Astrocyte (in vitro differentiated cells and primary cell): ENCODE results near the gene ATP8A1. TPM values are rescaled to one million over a fixed set of nuclear protein-coding genes. Genes with fewer than 3 reads are reported as not detected.

Source experiments
- DNase-seq: peaks from one replicate; pipeline ENCODE4 v3.0.0-alpha.2; 2010; ENCODE audit warnings: low read depth
- FAIRE-seq: peaks from 2 replicates; lab custom pipeline; 2011; peaks lifted over from hg19 to GRCh38; lab: Jason Lieb, UNC
- H2AFZ ChIP-seq: 2 replicates; pipeline ENCODE4 v1.6.0; 2012; ENCODE audit warnings: low read depth, low read length, inconsistent platforms
- H3K27ac ChIP-seq: 2 replicates; pipeline ENCODE4 v1.5.1; 2011; ENCODE audit warnings: low read depth, low read length, inconsistent platforms
- H3K27me3 ChIP-seq: 2 replicates; pipeline ENCODE4 v1.6.0; 2011; ENCODE audit warnings: low read length, inconsistent platforms; ENCODE audit not compliant: insufficient read depth
- H3K36me3 ChIP-seq: 2 replicates; pipeline ENCODE4 v1.5.1; 2011; ENCODE audit warnings: low read length, inconsistent platforms; ENCODE audit not compliant: insufficient read depth
- H3K4me1 ChIP-seq: 2 replicates; pipeline ENCODE4 v1.5.1; 2011; ENCODE audit warnings: low read length, inconsistent platforms; ENCODE audit not compliant: insufficient read depth
- H3K4me2 ChIP-seq: 2 replicates; pipeline ENCODE4 v1.6.0; 2012; ENCODE audit warnings: low read length, inconsistent platforms
- H3K4me3 ChIP-seq: 2 replicates; pipeline ENCODE4 v1.5.1; 2011; ENCODE audit warnings: low read depth, mild to moderate bottlenecking, low read length, inconsistent platforms; ENCODE audit not compliant: insufficient read depth
- H3K79me2 ChIP-seq: 2 replicates; pipeline ENCODE4 v1.6.0; 2012; ENCODE audit warnings: mild to moderate bottlenecking, low read length, inconsistent platforms; ENCODE audit not compliant: insufficient read depth
- H3K9ac ChIP-seq: 2 replicates; pipeline ENCODE4 v1.6.0; 2012; ENCODE audit warnings: mild to moderate bottlenecking, low read length, inconsistent platforms
- H3K9me3 ChIP-seq: 2 replicates; pipeline ENCODE4 v1.5.1; 2012; ENCODE audit warnings: low read depth, mild to moderate bottlenecking, low read length, inconsistent platforms; ENCODE audit not compliant: insufficient read depth
- H4K20me1 ChIP-seq: 2 replicates; pipeline ENCODE4 v1.6.0; 2012; ENCODE audit warnings: low read length, inconsistent platforms; ENCODE audit not compliant: insufficient read depth
- H3K27ac Mint-ChIP-seq: one replicate; pipeline ENCODE4 v1.8.0; 2021; ENCODE audit warnings: mild to moderate bottlenecking, mixed read lengths; ENCODE audit not compliant: unreplicated experiment
- H3K27me3 Mint-ChIP-seq: one replicate; pipeline ENCODE4 v1.8.0; 2021; ENCODE audit warnings: low read depth, mixed read lengths; ENCODE audit not compliant: unreplicated experiment
- H3K36me3 Mint-ChIP-seq: one replicate; pipeline ENCODE4 v1.8.0; 2021; ENCODE audit warnings: low read depth, mixed read lengths; ENCODE audit not compliant: unreplicated experiment
- H3K4me1 Mint-ChIP-seq: one replicate; pipeline ENCODE4 v1.8.0; 2021; ENCODE audit warnings: low read depth, mixed read lengths; ENCODE audit not compliant: unreplicated experiment
- H3K4me3 Mint-ChIP-seq: one replicate; pipeline ENCODE4 v1.8.0; 2021; ENCODE audit warnings: mild to moderate bottlenecking, moderate library complexity, mixed read lengths; ENCODE audit not compliant: unreplicated experiment
- H3K9me3 Mint-ChIP-seq: one replicate; pipeline ENCODE4 v1.8.0; 2021; ENCODE audit warnings: mild to moderate bottlenecking, mixed read lengths; ENCODE audit not compliant: unreplicated experiment
- CTCF ChIP-seq: IDR thresholded peaks from 2 replicates; pipeline ENCODE4 v1.5.1; 2011; ENCODE audit warnings: low read depth, mild to moderate bottlenecking, inconsistent platforms, low read length, moderate library complexity; ENCODE audit not compliant: insufficient read depth
- EZH2 ChIP-seq: IDR thresholded peaks from 2 replicates; pipeline ENCODE4 v1.6.1; 2012; ENCODE audit warnings: mild to moderate bottlenecking, low read length, inconsistent platforms; ENCODE audit not compliant: insufficient read depth
- total RNA-seq: library from RNA; stranded (reverse); gene quantifications from 2 replicates; pipeline ENCODE4 v1.2.1, GENCODE V29; 2021

The ATP8A1 gene
- total RNA-seq, 1 donor from 2014 or later: 2.9 TPM

- H3K4me3 ChIP-seq: no peak overlapping the region
- no peaks in the 10 kb centered on the region for H3K79me2 ChIP-seq
- DNase-seq (no peak), FAIRE-seq (no peak)
- TF ChIP-seq CTCF (no peak), EZH2 (no peak)
- H3K27me3 ChIP-seq: no peaks in the 10 kb centered on the region
- peaks cover 1% of the 10 kb centered on the region for H3K9me3 Mint-ChIP-seq
- H3K4me3 Mint-ChIP-seq: peak overlapping the region; percentile 96
- no peaks in the 10 kb centered on the region for H3K36me3 ChIP-seq
- H4K20me1 ChIP-seq: no peaks in the 10 kb centered on the region
- peak overlapping the region; percentile 96 for H3K4me2 ChIP-seq
- H3K27me3 Mint-ChIP-seq: no peaks in the 10 kb centered on the region
- H3K27ac ChIP-seq: no peak overlapping the region
- no peak overlapping the region for H3K27ac Mint-ChIP-seq
- H3K9ac ChIP-seq: no peak overlapping the region
- peaks cover 25% of the 10 kb centered on the region for H3K4me1 Mint-ChIP-seq
- H3K36me3 Mint-ChIP-seq: no peaks in the 10 kb centered on the region
- H3K4me1 ChIP-seq: peaks cover 32% of the 10 kb centered on the region
- no peak overlapping the region for H2AFZ ChIP-seq
- H3K9me3 ChIP-seq: no peaks in the 10 kb centered on the region
Measured at GRCh38 chr4:42658261-42658660, 1.4 kb upstream of the ATP8A1 start.

GRCh38 chr4:42656679-42656943 is 294 bp downstream of the ATP8A1 start:
- peak overlapping the region; percentile 53 for H3K9ac ChIP-seq
- TF ChIP-seq EZH2 (peak; percentile 42), CTCF (no peak)
- H3K4me3 Mint-ChIP-seq: peak overlapping the region; percentile 89

GRCh38 chr4:42655921-42656678 is 805 bp downstream of the ATP8A1 start:
- no peak for DNase-seq
- no peak for FAIRE-seq

More at GRCh38 chr4:42656679-42656943, 294 bp downstream of the ATP8A1 start:
- H3K4me1 ChIP-seq: peaks cover 32% of the 10 kb centered on the region
- no peaks in the 10 kb centered on the region for H3K36me3 Mint-ChIP-seq
- peak overlapping the region; percentile 75 for H3K4me3 ChIP-seq
- peaks cover 25% of the 10 kb centered on the region for H3K4me1 Mint-ChIP-seq
- DNase-seq: no peak
- H3K36me3 ChIP-seq: no peaks in the 10 kb centered on the region
- no peaks in the 10 kb centered on the region for H3K27me3 Mint-ChIP-seq
- peaks cover 4% of the 10 kb centered on the region for H3K9me3 Mint-ChIP-seq
- H3K4me2 ChIP-seq: peak overlapping the region; percentile 96
- H3K27ac ChIP-seq: no peak overlapping the region
- H3K27ac Mint-ChIP-seq: no peak overlapping the region
- peak overlapping the region; percentile 85 for H2AFZ ChIP-seq
- no peaks in the 10 kb centered on the region for H3K9me3 ChIP-seq
- FAIRE-seq: no peak
- H4K20me1 ChIP-seq: no peaks in the 10 kb centered on the region
- H3K79me2 ChIP-seq: no peaks in the 10 kb centered on the region
- H3K27me3 ChIP-seq: no peaks in the 10 kb centered on the region

More at GRCh38 chr4:42655921-42656678, 805 bp downstream of the ATP8A1 start:
- Histone ChIP-seq H3K4me2 (peak overlapping the region; percentile 96), H3K9ac (peak overlapping the region; percentile 53), H4K20me1 (no peaks in the 10 kb centered on the region), H2AFZ (peak overlapping the region; percentile 85), H3K9me3 (no peaks in the 10 kb centered on the region), H3K4me1 (peaks cover 32% of the 10 kb centered on the region), H3K4me3 (peak overlapping the region; percentile 75), H3K79me2 (no peaks in the 10 kb centered on the region), H3K36me3 (no peaks in the 10 kb centered on the region), H3K27ac (no peak overlapping the region), H3K27me3 (no peaks in the 10 kb centered on the region)
- H3K4me3 Mint-ChIP-seq: peak overlapping the region; percentile 89
- H3K27me3 Mint-ChIP-seq: no peaks in the 10 kb centered on the region
- peaks cover 25% of the 10 kb centered on the region for H3K4me1 Mint-ChIP-seq
- peaks cover 4% of the 10 kb centered on the region for H3K9me3 Mint-ChIP-seq
- peak overlapping the region; percentile 77 for H3K27ac Mint-ChIP-seq
- no peaks in the 10 kb centered on the region for H3K36me3 Mint-ChIP-seq
- TF ChIP-seq CTCF: no peak
- TF ChIP-seq EZH2: no peak
